ENCODE results near the gene TTC36. TPM values are rescaled to one million over a fixed set of nuclear protein-coding genes. Genes with fewer than 3 reads are reported as not detected.
"Not testable (repeated sequence)": the region's sequence is repeated elsewhere in the genome, so short reads cannot be mapped to it uniquely, and the experiment has no call there.

The TTC36 gene
- total and polyA plus RNA-seq, 9 donors: 1.1 to 3.2 (median 2.3) TPM

DNA sequence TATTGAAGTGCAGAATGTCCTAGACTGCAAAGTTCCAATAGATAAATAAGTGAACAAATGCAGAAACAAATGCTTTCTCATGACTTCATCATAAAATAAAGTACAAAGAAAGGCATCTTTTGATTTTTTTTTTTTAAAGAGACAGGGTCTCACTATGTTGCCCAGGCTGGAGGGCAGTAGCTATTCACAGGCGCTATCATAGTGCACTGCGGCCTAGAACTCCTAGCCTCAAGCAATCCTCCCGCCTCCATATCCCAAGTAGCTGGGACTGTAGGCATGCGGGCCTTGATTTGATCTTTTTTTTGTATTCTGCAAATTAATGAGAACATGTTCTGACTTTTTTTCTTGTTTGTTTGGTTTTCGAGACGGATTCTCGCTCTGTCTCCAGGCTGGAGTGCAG lies 47.4 kb downstream of the TTC36 start:
- Histone ChIP-seq H3K9me3 (replicated peaks; ENCODE audit: control insufficient read depth, low read depth, low read length) (no peaks in the 10 kb centered on the region), H3K36me3 (ENCODE audit: control insufficient read depth, insufficient read depth, low read length) (peaks cover 5% of the 10 kb centered on the region), H3K27ac (ENCODE audit: low read length) (no peak overlapping the region), H3K4me3 (ENCODE audit: low read length) (no peak overlapping the region), H3K4me1 (ENCODE audit: control insufficient read depth, insufficient read depth, low read length) (peaks cover 11% of the 10 kb centered on the region), H3K27me3 (ENCODE audit: control insufficient read depth, insufficient read depth, low read length) (no peaks in the 10 kb centered on the region)
- no CpG with 5 or more reads among the region's 7 CpGs for WGBS (ENCODE audit: insufficient coverage)
- DNase-seq: no peak

GRCh38 chr11:118577995-118578394 lies 50.7 kb downstream of the TTC36 start:
- H3K27me3 ChIP-seq (ENCODE audit: control insufficient read depth, insufficient read depth, low read length); H3K4me3 ChIP-seq (ENCODE audit: low read length); H3K9me3 ChIP-seq (replicated peaks; ENCODE audit: control insufficient read depth, low read depth, low read length); DNase-seq; H3K27ac ChIP-seq (ENCODE audit: low read length): not testable (repeated sequence)
- H3K36me3 ChIP-seq (ENCODE audit: control insufficient read depth, insufficient read depth, low read length): peaks cover 25% of the 10 kb centered on the region
- H3K4me1 ChIP-seq (ENCODE audit: control insufficient read depth, insufficient read depth, low read length): peaks cover 13% of the 10 kb centered on the region

Other genes with a start within 250 kb of the TTC36 start
- 0.13 TPM for gene CD3E, start 222.7 kb upstream of the TTC36 start, total RNA-seq
- gene CD3E, start 222.7 kb upstream of the TTC36 start, polyA plus RNA-seq (ENCODE audit: insufficient read depth in 1 of 8, insufficient read length in 8 of 8, low replicate concordance in 1 of 8): under 1 TPM; 0.25 to 0.64 (median 0.35) TPM
- gene CD3D, start 184.8 kb upstream of the TTC36 start, total RNA-seq: 0.18 TPM
- gene CD3D, start 184.8 kb upstream of the TTC36 start, polyA plus RNA-seq (ENCODE audit: insufficient read depth in 1 of 8, insufficient read length in 8 of 8, low replicate concordance in 1 of 8): under 1 TPM in 4 of 8 donors, not detected in 4; 0.29 to 0.74 (median 0.41) TPM
- gene CD3G, start 183.1 kb upstream of the TTC36 start, total RNA-seq: 0.13 TPM
- gene CD3G, start 183.1 kb upstream of the TTC36 start, polyA plus RNA-seq (ENCODE audit: insufficient read depth in 1 of 8, insufficient read length in 8 of 8, low replicate concordance in 1 of 8): under 1 TPM in 7 of 8 donors, not detected in 1; 0.04 to 0.37 (median 0.13) TPM
- 27.3 TPM for gene UBE4A, start 167.9 kb upstream of the TTC36 start, total RNA-seq
- gene UBE4A, start 167.9 kb upstream of the TTC36 start, polyA plus RNA-seq (ENCODE audit: insufficient read depth in 1 of 8, insufficient read length in 8 of 8, low replicate concordance in 1 of 8): 10 to 100 TPM; 15.5 to 23.6 (median 18.3) TPM
- 256 TPM for gene ATP5MG, start 125.9 kb upstream of the TTC36 start, total RNA-seq
- 100 to 1,000 TPM; 384 to 442 (median 421) TPM for gene ATP5MG, start 125.9 kb upstream of the TTC36 start, polyA plus RNA-seq (ENCODE audit: insufficient read depth in 1 of 8, insufficient read length in 8 of 8, low replicate concordance in 1 of 8)
- 27.2 TPM for gene KMT2A, start 91.0 kb upstream of the TTC36 start, total RNA-seq
- 10 to 100 TPM; 20.9 to 32.0 (median 26.3) TPM for gene KMT2A, start 91.0 kb upstream of the TTC36 start, polyA plus RNA-seq (ENCODE audit: insufficient read depth in 1 of 8, insufficient read length in 8 of 8, low replicate concordance in 1 of 8)
- gene TMEM25, start 3.7 kb downstream of the TTC36 start, total RNA-seq: 14.2 TPM
- 10 to 100 TPM; 15.3 to 22.0 (median 16.5) TPM for gene TMEM25, start 3.7 kb downstream of the TTC36 start, polyA plus RNA-seq (ENCODE audit: insufficient read depth in 1 of 8, insufficient read length in 8 of 8, low replicate concordance in 1 of 8)
- 19.9 TPM for gene IFT46, start 38.5 kb downstream of the TTC36 start, total RNA-seq
- 10 to 100 TPM; 13.7 to 22.2 (median 19.1) TPM for gene IFT46, start 38.5 kb downstream of the TTC36 start, polyA plus RNA-seq (ENCODE audit: insufficient read depth in 1 of 8, insufficient read length in 8 of 8, low replicate concordance in 1 of 8)
- gene ARCN1, start 44.9 kb downstream of the TTC36 start, total RNA-seq: 86.4 TPM
- gene ARCN1, start 44.9 kb downstream of the TTC36 start, polyA plus RNA-seq (ENCODE audit: insufficient read depth in 1 of 8, insufficient read length in 8 of 8, low replicate concordance in 1 of 8): 100 to 1,000 TPM; 113 to 182 (median 134) TPM
- 52.5 TPM for gene PHLDB1, start 80.1 kb downstream of the TTC36 start, total RNA-seq
- 100 to 1,000 TPM in 2 of 8 donors, 10 to 100 TPM in 6; 76.2 to 125 (median 95.5) TPM for gene PHLDB1, start 80.1 kb downstream of the TTC36 start, polyA plus RNA-seq (ENCODE audit: insufficient read depth in 1 of 8, insufficient read length in 8 of 8, low replicate concordance in 1 of 8)
- under 0.01 TPM for gene TREH, start 152.2 kb downstream of the TTC36 start, total RNA-seq
- gene TREH, start 152.2 kb downstream of the TTC36 start, polyA plus RNA-seq (ENCODE audit: insufficient read depth in 1 of 8, insufficient read length in 8 of 8, low replicate concordance in 1 of 8): 1 to 10 TPM in 2 of 8 donors, under 1 TPM in 6; 0.11 to 5.6 (median 0.22) TPM